Heart left ventricle (tissue), 16 donors: ENCODE data around the gene TMEM271. TPM values are rescaled to one million over a fixed set of nuclear protein-coding genes. Genes with fewer than 3 reads are reported as not detected.

Experiments used
- ATAC-seq, 4 donors: fragments of 200-7000 bp; cut with Tn5 transposase; one replicate each; pipeline ENCODE4 v1.9.1; 2020 to 2022; ENCODE audit warnings: moderate library complexity in 4 of 4, mild to moderate bottlenecking in 3 of 4, moderate number of reproducible peaks in 1 of 4
- DNase-seq, 5 donors: peaks; one replicate each; pipeline ENCODE4 v3.0.0-alpha.2; 2020
- H3K27ac ChIP-seq, 12 donors: fragments of 200-600 bp; sonication (generic) in 4 of 12; one replicate each; pipeline versions ENCODE4 v1.5.0 to v1.8.0; 2016 to 2022; ENCODE audit warnings: mild to moderate bottlenecking in 2 of 12
- H3K27me3 ChIP-seq, 9 donors: fragments of 200-600 bp; sonication (generic) in 2 of 9; one replicate each; pipeline versions ENCODE4 v1.5.1 to v1.8.0; 2016 to 2022; ENCODE audit warnings: mild to moderate bottlenecking in 3 of 9
- H3K36me3 ChIP-seq, 9 donors: fragments of 200-600 bp; sonication (generic) in 2 of 9; one replicate each; pipeline versions ENCODE4 v1.5.0 to v1.8.0; 2018 to 2022; ENCODE audit warnings: mild to moderate bottlenecking in 2 of 9
- H3K4me1 ChIP-seq, 12 donors: fragments of 200-600 bp; sonication (generic) in 4 of 12; one replicate each; pipeline versions ENCODE4 v1.5.0 to v1.8.0; 2016 to 2022; ENCODE audit warnings: mild to moderate bottlenecking in 3 of 12
- H3K4me3 ChIP-seq, 12 donors: fragments of 200-600 bp; sonication (generic) in 4 of 12; one replicate each; pipeline versions ENCODE4 v1.5.0 to v1.8.0; 2017 to 2022; ENCODE audit warnings: mild to moderate bottlenecking in 9 of 12, moderate library complexity in 4 of 12
- H3K9me3 ChIP-seq, 12 donors: fragments of 200-600 bp; sonication (generic) in 4 of 12; one replicate each; pipeline versions ENCODE4 v1.5.0 to v1.8.0; 2016 to 2022; ENCODE audit warnings: mild to moderate bottlenecking in 1 of 12
- CTCF ChIP-seq, 12 donors: fragments of 200-600 bp; sonication (generic) in 4 of 12; IDR thresholded peaks; one replicate each; pipeline versions ENCODE4 v1.5.0 to v1.8.0; 2018 to 2022; ENCODE audit warnings: antibody characterized with exemption in 12 of 12, mild to moderate bottlenecking in 5 of 12
- POLR2A ChIP-seq, 2 donors: fragments of 450-650 bp; IDR thresholded peaks; one replicate each; pipeline ENCODE4 v1.6.1; 2017; ENCODE audit warnings: antibody characterized with exemption in 2 of 2, mild to moderate bottlenecking in 2 of 2, moderate library complexity in 2 of 2
- WGBS, 4 donors: extraction: QIAGEN DNeasy Blood & Tissue Kit in 2 of 4; methylation state at CpG; one replicate each; pipeline versions ENCODE4 v1.1.5 to v1.1.7; 2013 to 2018; 5-methylcytosine and 5-hydroxymethylcytosine counted together
- intact Hi-C, 10 donors: fragments of 100-400 bp; cut with DNase I; formaldehyde crosslinking; loops; one replicate each; pipeline versions ENCODE4 v1.11.1 to v1.14.2; 2022
- polyA plus RNA-seq, 2 donors: library from polyadenylated mRNA; stranded (reverse); fragments of 200-250 nt; gene quantifications; one replicate each; pipeline ENCODE4 v1.2.3, GENCODE V29; 2013
- total RNA-seq, 9 donors: library from RNA; depleted of rRNA in 2 of 9; stranded (reverse); fragments of >200 nt in 2 of 9; fragmentation: NEBNext Ultra II Directional in 3 of 9; extraction: Animal tissue kit (Norgen Biotek cat#: 25700) in 3 of 9; gene quantifications; one replicate each; pipeline versions ENCODE4 v1.1.0 to v1.2.4, GENCODE V29; 2016 to 2023
- donor health status: ischemic (EF 13 %, LVEDD 7.1; RV severe dilation, severe dysfunction).
- donor health status: healthy with polysubstance abuse.
- donor health status: DM: no; HTN: yes; CAD: no.
- donor health status: DM: no; HTN: no; CAD: no.
- donor health status: ischemic (EF 25% LVEDD 6.9; RV normal size, moderate dysfunction).
- donor health status: ischemic (EF 25% LVEDD 5.7; RV mildly dilated, moderate dysfunction).
- donor health status: healthy.
- donor health status: DM: yes; HTN: yes; CAD: no.
- donor health status: ischemic (EF 35%, LVEDD 5.7; RV mildly dilated, moderate dysfunction).
- donor health status: nonischemic (EF 11% LVEDD 7.7; RV severe dilation, severe dysfunction).
- donor health status: DM: yes; HTN: yes; CAD: no.
- donor health status: PGD.
- donor health status: ischemic (EF 29% LVEDD 5.4; RV normal size, mild dysfunction).
- donor health status: nonischemic (EF 23%, LVEDD 6.1; RV moderate dilation, normal function).

Gene TMEM271
- total and polyA plus RNA-seq, 11 donors = not detected

GRCh38 chr4:531721-532565 is 44.2 kb downstream of the TMEM271 start:
- intact Hi-C loops = no loop called here
- Histone ChIP-seq H3K27me3 (no peaks in the 10 kb centered on the region), H3K4me1 (no peaks in the 10 kb centered on the region), H3K27ac (no peak overlapping the region), H3K36me3 (peaks cover 3 to 95% (median 87%) of the 10 kb centered on the region in 9 donors), H3K4me3 (no peak overlapping the region), H3K9me3 (no peaks in the 10 kb centered on the region)
- no peak for ATAC-seq
- no peak for TF ChIP-seq CTCF (IDR thresholded peaks at IDR 0.05)
- no peak for TF ChIP-seq POLR2A (IDR thresholded peaks at IDR 0.05)
- WGBS, 4 donors = 95 to 96% (median 95%) methylated on average over 15 to 17 of the region's 17 CpGs
- DNase-seq = no peak

- intact Hi-C loops = no loop called here
- Histone ChIP-seq H3K9me3 (no peaks in the 10 kb centered on the region), H3K4me1 (no peaks in the 10 kb centered on the region), H3K27me3 (no peaks in the 10 kb centered on the region), H3K36me3 (peaks cover 3 to 95% (median 83%) of the 10 kb centered on the region in 9 donors), H3K27ac (no peak overlapping the region), H3K4me3 (no peak overlapping the region)
- no peak for DNase-seq
- TF ChIP-seq CTCF (IDR thresholded peaks at IDR 0.05) (no peak), POLR2A (IDR thresholded peaks at IDR 0.05) (no peak)
- WGBS, 4 donors = 73 to 97% (median 91%) methylated on average over 8 to 11 of the region's 11 CpGs
- ATAC-seq = no peak
These were observed 45.0 kb downstream of the TMEM271 start for GRCh38 chr4:531076-531475.

- no peak overlapping the region for H3K4me3 ChIP-seq
- TF ChIP-seq POLR2A (IDR thresholded peaks at IDR 0.05) = no peak
- no peak for TF ChIP-seq CTCF (IDR thresholded peaks at IDR 0.05)
- no peak for DNase-seq
- no peak for ATAC-seq
- no peaks in the 10 kb centered on the region for H3K27me3 ChIP-seq
- no peaks in the 10 kb centered on the region for H3K4me1 ChIP-seq
- peaks cover 3 to 97% (median 86%) of the 10 kb centered on the region in 9 donors for H3K36me3 ChIP-seq
- H3K27ac ChIP-seq = no peak overlapping the region
- intact Hi-C loops = no loop called here
- no peaks in the 10 kb centered on the region for H3K9me3 ChIP-seq
- 86 to 91% (median 90%) methylated on average over 14 to 17 of the region's 17 CpGs for WGBS, 4 donors
These were observed 45.9 kb downstream of the TMEM271 start for GRCh38 chr4:530017-530781.

GRCh38 chr4:529563-529962 is 46.5 kb downstream of the TMEM271 start:
- Histone ChIP-seq H3K36me3 (peaks cover 3 to 98% (median 88%) of the 10 kb centered on the region in 9 donors), H3K27me3 (no peaks in the 10 kb centered on the region), H3K4me3 (no peak overlapping the region), H3K4me1 (no peaks in the 10 kb centered on the region), H3K27ac (no peak overlapping the region), H3K9me3 (no peaks in the 10 kb centered on the region)
- TF ChIP-seq CTCF (IDR thresholded peaks at IDR 0.05) (no peak), POLR2A (IDR thresholded peaks at IDR 0.05) (no peak)
- intact Hi-C loops = no loop called here
- no peak for ATAC-seq
- WGBS, 4 donors = 94 to 97% (median 96%) methylated on average over 8 of the region's 8 CpGs
- DNase-seq = no peak
